Cardiac septum (tissue), 1 donor: ENCODE measurements around the gene ACAP1. TPM values are rescaled to one million over a fixed set of nuclear protein-coding genes. Genes with fewer than 3 reads are reported as not detected.
"Not testable (repeated sequence)": the region's sequence is repeated elsewhere in the genome, so short reads cannot be mapped to it uniquely, and the experiment has no call there.

Experiments used
- DNase-seq: peaks from one replicate; pipeline ENCODE4 v3.0.0-alpha.2; 2020; ENCODE audit warnings: low spot score
- intact Hi-C: fragments of 100-400 bp; cut with DNase I; formaldehyde crosslinking; loops from one replicate; pipeline ENCODE4 v1.14.0; 2022
- total RNA-seq: library from RNA; stranded (reverse); fragmentation: NEBNext Ultra II Directional; extraction: Animal tissue kit (Norgen Biotek cat#: 25700); gene quantifications from one replicate; pipeline ENCODE4 v1.2.1, GENCODE V29; 2021
- donor health status: DM: no; HTN: no; CAD: no.

ACAP1 gene
- total RNA-seq, 1 donor from 2014 or later, result 16.4 TPM

DNA sequence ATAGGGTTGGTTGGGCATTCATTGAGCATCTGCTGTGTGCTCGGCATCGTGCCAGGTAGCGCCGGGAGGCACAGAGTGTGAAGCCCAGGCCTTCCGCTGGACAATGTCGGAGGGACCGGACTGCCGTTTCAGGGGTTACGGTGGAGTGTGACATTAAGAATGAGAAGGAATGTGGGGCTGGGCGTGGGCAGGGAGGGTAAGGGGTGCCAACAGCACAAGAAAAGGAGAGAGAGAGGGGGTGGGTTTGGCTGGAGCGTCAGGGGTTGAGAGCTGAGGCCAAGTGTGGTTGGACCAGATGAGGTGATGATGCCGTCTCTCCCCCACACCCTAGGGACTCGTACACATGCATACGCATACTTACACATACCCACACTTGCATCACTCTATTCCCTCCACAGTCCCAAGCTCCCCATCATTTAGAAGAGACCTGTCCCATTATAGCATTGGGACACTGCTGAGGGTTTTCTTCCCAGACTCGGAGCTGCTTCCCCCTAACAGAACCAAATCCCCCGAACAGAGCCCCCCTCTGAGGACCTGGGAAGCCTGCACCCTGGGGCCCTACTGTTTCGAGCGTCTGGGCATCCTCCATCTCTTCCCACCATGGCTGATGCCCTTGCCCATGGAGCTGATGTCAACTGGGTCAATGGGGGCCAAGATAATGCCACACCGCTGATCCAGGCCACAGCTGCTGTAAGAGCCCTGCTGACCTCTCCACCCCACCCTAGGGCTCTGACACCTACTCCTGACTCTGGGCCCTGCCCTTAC, 12.3 kb downstream of the ACAP1 start:
- DNase-seq, result no peak

GRCh38 chr17:7351665-7352502, 15.6 kb downstream of the ACAP1 start, which contains the start of gene KCTD11:
Gene KCTD11, plus strand, starts transcription at chr17:7352162.
- intact Hi-C loops, result loop anchor here (1.0 to 2.0 kb wide), 4 partner anchors 23 to 132 kb away; partner anchors contain the start of genes NEURL4, POLR2A, SLC2A4 and TMEM256

More for the DNA sequence above, 12.3 kb downstream of the ACAP1 start:
- intact Hi-C loops, result loop anchor here (5.0 kb wide), 1 partner anchor 41 kb away; the partner anchor contains the start of gene EIF5A

DNA sequence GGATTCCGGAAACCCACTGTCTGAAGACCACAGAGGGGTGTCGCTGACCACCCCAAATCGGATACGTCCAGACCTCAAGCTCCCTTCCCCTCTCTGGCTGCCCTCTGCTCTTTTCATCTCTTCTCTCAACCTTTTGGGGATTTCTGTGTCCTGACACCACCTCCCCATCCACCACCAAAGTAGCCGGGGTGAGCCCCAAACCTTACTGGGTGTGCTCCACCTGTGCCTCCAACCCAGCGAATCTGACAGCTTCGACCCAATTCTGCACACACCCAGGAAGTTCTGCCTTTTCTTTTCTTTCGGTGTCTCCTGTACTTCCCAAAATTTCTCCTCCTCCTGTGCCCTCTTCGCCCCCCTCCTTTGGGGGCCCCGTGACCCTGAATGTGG, 16.2 kb downstream of the ACAP1 start:
- intact Hi-C loops, result loop anchor here (2.0 kb wide), 1 partner anchor 72 kb away; the partner anchor contains the start of gene SLC2A4
- no peak for DNase-seq

More at GRCh38 chr17:7351665-7352502, 15.6 kb downstream of the ACAP1 start, which contains the start of gene KCTD11:
- peak; percentile 94 for DNase-seq

DNA sequence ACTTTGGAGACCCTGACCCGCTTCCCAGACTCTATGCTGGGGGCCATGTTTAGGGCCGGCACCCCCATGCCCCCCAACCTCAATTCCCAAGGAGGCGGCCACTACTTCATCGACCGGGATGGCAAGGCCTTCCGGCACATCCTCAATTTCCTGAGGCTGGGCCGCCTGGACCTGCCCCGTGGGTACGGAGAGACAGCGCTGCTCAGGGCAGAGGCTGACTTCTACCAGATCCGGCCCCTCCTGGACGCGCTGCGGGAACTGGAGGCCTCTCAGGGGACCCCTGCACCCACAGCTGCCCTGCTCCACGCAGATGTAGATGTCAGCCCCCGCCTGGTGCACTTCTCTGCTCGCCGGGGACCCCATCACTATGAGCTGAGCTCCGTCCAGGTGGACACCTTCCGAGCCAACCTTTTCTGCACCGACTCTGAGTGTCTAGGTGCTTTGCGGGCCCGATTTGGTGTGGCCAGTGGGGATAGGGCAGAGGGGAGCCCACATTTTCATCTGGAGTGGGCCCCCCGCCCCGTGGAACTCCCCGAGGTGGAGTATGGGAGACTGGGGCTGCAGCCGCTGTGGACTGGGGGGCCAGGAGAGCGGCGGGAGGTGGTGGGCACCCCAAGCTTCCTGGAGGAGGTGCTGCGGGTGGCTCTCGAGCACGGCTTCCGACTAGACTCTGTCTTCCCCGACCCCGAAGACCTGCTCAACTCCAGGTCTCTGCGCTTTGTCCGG, 16.7 kb downstream of the ACAP1 start:
- no peak for DNase-seq
- intact Hi-C loops, result loop anchor here (2.0 kb wide), 1 partner anchor 72 kb away; the partner anchor contains the start of gene SLC2A4

DNA sequence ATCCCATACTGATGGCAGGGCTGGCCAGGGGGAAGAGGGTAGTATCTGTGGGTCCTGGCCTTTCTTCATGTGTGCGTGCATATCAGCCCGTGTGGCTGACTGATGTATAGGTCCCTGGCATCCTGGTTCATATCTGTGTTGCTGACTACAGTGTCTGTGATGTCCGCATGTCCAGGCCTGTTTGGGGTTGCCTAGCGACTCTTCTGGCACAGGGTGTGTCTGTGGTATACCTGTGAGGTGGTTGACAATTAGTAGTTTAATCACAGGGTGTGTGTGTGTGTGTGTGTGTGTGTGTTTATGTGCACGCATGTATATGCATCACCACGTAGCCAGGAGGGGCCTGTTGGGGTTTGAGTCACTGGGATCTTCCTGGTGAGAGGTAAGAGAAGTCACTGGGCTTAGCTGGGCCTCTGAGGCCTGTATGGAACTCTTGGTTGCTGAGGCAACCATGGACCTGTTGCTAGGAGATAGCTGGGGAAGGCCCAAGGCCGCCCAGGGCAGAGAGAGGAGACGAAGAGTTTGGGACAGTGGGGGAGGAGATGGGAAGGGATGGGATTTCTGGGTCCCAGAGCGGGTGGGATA, 18.0 kb downstream of the ACAP1 start:
- intact Hi-C loops, result loop anchor here (2.0 kb wide), 1 partner anchor 82 kb away; no protein-coding TSS in a partner anchor

GRCh38 chr17:7355053-7355452, 18.7 kb downstream of the ACAP1 start, which contains the start of gene TMEM95:
Gene TMEM95, plus strand, starts transcription at chr17:7355156. Its CDS starts 49 bp downstream, at chr17:7355205.
- DNase-seq, result peak; percentile 85
- intact Hi-C loops, result loop anchor here (2.0 to 5.0 kb wide), 2 partner anchors 82 to 207 kb away; partner anchors contain the start of gene SENP3

More for the DNA sequence above, 18.0 kb downstream of the ACAP1 start:
- DNase-seq, result no peak

DNA sequence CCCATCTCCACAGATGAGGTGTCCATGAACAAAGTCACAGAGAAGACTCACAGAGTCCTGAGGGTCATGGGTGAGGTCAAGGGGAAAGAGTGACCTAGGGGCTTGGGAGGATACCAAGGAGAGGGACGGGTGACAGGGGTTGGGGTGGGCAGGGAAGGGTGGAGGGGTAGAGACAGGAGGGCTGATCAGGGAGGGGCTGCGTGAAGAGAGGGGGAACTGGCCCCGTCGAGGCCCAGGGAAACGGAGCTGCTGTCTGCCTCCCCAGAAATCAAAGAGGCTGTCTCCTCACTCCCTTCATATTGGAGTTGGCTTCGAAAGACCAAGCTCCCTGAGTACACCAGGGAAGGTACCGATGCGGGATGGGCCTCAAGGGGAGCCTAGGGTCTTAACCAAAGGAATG, 19.2 kb downstream of the ACAP1 start:
- no peak for DNase-seq
- intact Hi-C loops, result loop anchor here (2.0 to 5.0 kb wide), 2 partner anchors 81 to 207 kb away; partner anchors contain the start of gene SENP3

GRCh38 chr17:7356072-7356549, 19.8 kb downstream of the ACAP1 start:
- intact Hi-C loops, result loop anchor here (5.0 kb wide), 1 partner anchor 206 kb away; the partner anchor contains the start of gene SENP3
- DNase-seq, result peak; percentile 90

DNA sequence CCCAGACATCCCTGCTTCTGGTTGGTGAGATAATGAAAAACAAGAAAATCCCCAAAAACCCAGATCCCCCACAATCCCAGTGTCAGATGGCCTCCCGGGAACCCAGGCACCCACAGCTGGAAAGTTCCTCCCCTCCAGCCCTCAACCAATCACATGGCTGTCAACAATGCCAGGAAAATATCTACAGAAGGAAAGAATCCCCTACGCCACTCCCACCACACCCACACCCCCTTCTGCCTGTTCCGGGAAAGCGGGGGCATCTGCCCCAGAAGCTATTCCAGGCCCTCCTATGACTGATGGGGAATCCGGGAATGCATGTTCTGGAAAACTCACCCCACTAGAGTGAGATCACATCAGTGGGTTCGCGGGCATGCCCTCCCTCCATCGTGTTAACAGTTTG, 20.4 kb downstream of the ACAP1 start:
- intact Hi-C loops, result loop anchor here (5.0 kb wide), 1 partner anchor 206 kb away; the partner anchor contains the start of gene SENP3
- DNase-seq, result no peak

DNA sequence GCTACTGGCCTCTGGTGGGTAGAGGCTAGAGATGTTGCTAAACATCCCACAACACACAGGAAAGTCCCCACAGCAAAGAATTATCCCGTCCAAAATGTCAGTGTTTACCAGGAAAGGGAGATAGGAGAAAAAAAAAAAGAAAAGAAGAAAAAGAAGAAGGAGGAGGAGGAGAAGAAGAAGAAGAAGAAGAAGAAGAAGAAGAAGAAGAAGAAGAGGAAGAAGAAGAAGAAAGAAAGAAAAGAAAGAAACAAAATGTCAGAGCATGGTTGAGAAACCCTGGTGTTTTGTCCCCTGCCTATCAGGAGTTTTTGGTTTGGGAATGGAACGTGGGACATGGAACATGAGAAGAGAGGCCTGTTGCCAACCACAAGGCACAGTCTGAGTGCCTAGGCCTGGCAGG, 21.1 kb downstream of the ACAP1 start:
- no peak for DNase-seq
- intact Hi-C loops, result loop anchor here (5.0 kb wide), 1 partner anchor 205 kb away; the partner anchor contains the start of gene SENP3

DNA sequence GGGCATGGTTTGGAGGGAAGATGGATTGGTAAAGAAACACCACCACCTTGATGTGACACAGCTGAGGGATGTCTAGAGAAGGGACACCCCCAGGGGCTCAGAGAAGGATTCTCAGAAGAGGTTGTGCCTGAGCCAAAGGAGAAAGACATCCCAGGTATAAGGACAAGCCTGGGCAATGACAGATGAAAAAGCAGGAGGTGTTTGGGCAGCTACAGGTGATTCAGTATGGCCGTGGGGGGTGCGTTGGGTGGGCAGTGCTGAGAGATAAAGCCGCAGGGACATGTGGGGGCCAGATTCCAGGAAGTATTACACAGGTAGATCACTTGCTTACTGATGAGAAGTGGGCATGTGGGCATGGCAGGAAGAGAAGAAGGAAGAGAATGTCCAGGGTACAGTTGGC, 25.6 kb downstream of the ACAP1 start:
- intact Hi-C loops, result no loop called here

DNA sequence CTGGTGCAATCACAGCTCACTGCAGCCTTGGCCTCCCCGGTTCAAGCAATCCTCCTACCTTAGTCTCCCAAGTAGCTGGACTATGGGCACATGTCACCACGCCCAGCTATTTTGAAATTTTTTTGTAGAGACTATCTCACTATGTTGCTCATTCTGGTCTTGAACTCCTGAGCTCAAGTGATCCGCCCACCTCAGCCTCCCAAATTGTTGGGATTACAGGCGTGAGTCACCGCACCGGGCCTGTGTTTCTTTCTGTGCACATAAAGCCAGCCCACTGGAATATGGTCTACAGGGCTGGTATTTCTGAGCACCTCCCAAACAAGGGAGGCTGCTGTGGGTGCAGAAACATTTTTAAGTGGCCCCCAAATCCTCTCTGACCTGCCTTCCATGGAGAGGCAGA, 27.0 kb downstream of the ACAP1 start:
- no peak for DNase-seq
- intact Hi-C loops, result no loop called here

More for the DNA sequence above, 25.6 kb downstream of the ACAP1 start:
- no peak for DNase-seq

- intact Hi-C loops, DNase-seq: not testable (repeated sequence)
These were observed 29.6 kb downstream of the ACAP1 start for GRCh38 chr17:7365963-7366362.

DNA sequence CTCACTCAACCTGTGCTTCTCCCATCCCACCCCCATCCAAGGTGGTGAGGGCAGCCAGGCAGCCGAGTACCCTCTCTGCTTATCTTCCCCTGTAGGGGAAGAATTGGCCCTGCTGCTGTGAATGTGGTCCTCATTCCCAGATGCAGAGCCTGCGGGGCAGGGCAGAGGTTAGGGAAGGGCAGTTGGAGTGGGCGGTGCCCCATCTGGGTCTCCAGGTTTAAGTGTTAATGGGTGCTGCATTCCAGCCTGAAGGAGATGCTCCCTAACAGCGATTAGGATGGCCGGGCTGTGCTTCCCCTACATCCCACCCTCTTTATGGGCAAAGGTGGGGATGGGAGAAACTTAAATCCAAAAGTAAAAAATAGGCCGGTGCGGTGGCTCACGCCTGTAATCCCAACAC, 30.8 kb downstream of the ACAP1 start:
- intact Hi-C loops, result no loop called here
- no peak for DNase-seq

DNA sequence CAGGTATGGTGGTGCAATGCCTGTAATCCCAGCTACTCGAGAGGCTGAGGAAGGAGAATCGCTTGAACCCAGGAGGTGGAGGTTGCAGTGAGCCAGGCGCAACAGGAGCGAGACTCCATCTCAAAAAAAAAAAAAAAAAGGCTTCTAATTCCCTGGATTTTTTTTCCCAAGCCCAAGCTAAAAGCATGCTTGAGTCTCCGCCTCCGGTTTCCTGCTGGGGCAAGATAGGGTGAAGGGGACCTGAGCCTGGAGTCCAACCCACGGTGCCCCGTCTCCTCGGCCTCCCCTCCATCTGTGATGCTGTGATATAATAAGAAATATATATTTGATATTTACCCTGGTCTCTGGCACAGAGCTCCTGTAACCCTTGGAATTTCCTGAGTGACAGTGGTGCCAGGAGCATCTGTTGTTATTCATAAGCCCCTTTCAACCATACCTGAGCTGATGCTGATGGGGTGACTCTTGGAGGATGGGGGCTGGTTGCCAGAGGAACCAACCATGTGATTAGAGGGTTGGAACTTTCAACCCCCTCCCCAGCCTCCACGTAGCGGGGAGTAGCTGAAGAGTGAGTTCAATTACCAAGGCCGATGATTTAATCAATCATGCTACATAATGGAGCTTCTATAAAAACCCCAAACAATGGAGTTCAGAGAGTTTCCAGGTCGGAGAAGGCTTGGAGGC, 31.7 kb downstream of the ACAP1 start:
- DNase-seq, result no peak
- intact Hi-C loops, result no loop called here

GRCh38 chr17:7368599-7368994, 32.3 kb downstream of the ACAP1 start:
- intact Hi-C loops, result not testable (repeated sequence)

DNA sequence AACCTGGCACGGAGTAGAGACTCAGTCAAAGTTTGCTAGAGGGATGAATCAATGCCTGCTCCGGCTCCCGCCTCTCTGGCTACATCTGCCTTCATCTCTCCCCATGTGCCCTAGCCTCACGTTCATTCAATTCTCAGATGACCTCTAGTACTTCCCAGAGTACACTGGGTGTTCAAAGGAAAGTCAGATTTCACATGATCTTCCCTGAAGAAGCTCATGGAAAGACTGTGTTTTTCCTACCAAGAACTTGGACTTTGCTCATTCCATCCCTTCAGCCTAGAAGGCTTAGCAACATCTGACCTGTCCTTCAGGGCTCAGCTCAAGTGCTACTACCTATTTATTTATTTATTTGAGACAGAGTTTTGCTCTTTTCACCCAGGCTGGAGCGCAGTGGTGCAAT, 33.5 kb downstream of the ACAP1 start:
- intact Hi-C loops, result no loop called here
- no peak for DNase-seq

More at GRCh38 chr17:7368599-7368994, 32.3 kb downstream of the ACAP1 start:
- not testable (repeated sequence) for DNase-seq

GRCh38 chr17:7370853-7371252, 34.5 kb downstream of the ACAP1 start:
- intact Hi-C loops, result no loop called here

More at GRCh38 chr17:7370853-7371252, 34.5 kb downstream of the ACAP1 start:
- no peak for DNase-seq
